Measurements from ENCODE around the gene POLA2. TPM values are rescaled to one million over a fixed set of nuclear protein-coding genes. Genes with fewer than 3 reads are reported as not detected.

POLA2 gene
- total RNA-seq, 1 experiment from 2014 or later, result 35.6 TPM

Other genes with a start within 250 kb of the POLA2 start
- 171 to 248 TPM (median 235 TPM) in 3 replicates for gene ARL2, start 247.8 kb upstream of the POLA2 start, total RNA-seq (2021)
- 16.7 to 19.6 TPM (median 17.6 TPM) in 3 replicates for gene SNX15, start 234.5 kb upstream of the POLA2 start, total RNA-seq (2021)
- gene SAC3D1, start 220.8 kb upstream of the POLA2 start, total RNA-seq (2021), result 22.2 to 26.2 TPM (median 22.8 TPM) in 3 replicates
- gene NAALADL1, start 203.4 kb upstream of the POLA2 start, total RNA-seq (2021), result 4.5 to 6.1 TPM (median 5.9 TPM) in 3 replicates
- gene CDCA5, start 177.9 kb upstream of the POLA2 start, total RNA-seq (2021), result 80.6 to 95.9 TPM (median 86.9 TPM) in 3 replicates
- 32.2 to 33.8 TPM (median 32.8 TPM) in 3 replicates for gene ZFPL1, start 177.7 kb upstream of the POLA2 start, total RNA-seq (2021)
- gene VPS51, start 165.7 kb upstream of the POLA2 start, total RNA-seq (2021), result 122 to 136 TPM (median 123 TPM) in 3 replicates
- gene TM7SF2, start 150.1 kb upstream of the POLA2 start, total RNA-seq (2021), result 63.8 to 74.9 TPM (median 71.5 TPM) in 3 replicates
- 15.9 to 18.3 TPM (median 16.7 TPM) in 3 replicates for gene ZNHIT2, start 144.3 kb upstream of the POLA2 start, total RNA-seq (2021)
- gene FAU, start 139.8 kb upstream of the POLA2 start, total RNA-seq (2021), result 951 to 991 TPM (median 985 TPM) in 3 replicates
- gene MRPL49, start 139.6 kb upstream of the POLA2 start, total RNA-seq (2021), result 51.3 to 55.9 TPM (median 53.3 TPM) in 3 replicates
- gene SYVN1, start 127.4 kb upstream of the POLA2 start, total RNA-seq (2021), result 27.6 to 34.8 TPM (median 31.8 TPM) in 3 replicates
- 0.27 to 0.35 TPM (median 0.32 TPM) in 3 replicates for gene SPDYC, start 91.7 kb upstream of the POLA2 start, total RNA-seq (2021)
- gene CAPN1, start 80.0 kb upstream of the POLA2 start, total RNA-seq (2021), result 204 to 257 TPM (median 218 TPM) in 3 replicates
- 11.0 to 15.2 TPM (median 11.5 TPM) in 3 replicates for gene CDC42EP2, start 52.9 kb downstream of the POLA2 start, total RNA-seq (2021)
- gene DPF2, start 71.9 kb downstream of the POLA2 start, total RNA-seq (2021), result 59.0 to 71.0 TPM (median 66.3 TPM) in 3 replicates
- gene TIGD3, start 92.8 kb downstream of the POLA2 start, total RNA-seq (2021), result 1.9 to 2.3 TPM (median 2.1 TPM) in 3 replicates
- gene SLC25A45, start 120.7 kb downstream of the POLA2 start, total RNA-seq (2021), result 1.5 to 2.5 TPM (median 1.7 TPM) in 3 replicates
- gene FRMD8, start 124.7 kb downstream of the POLA2 start, total RNA-seq (2021), result 21.5 to 23.7 TPM (median 22.9 TPM) in 3 replicates
- 28.7 to 38.1 TPM (median 31.7 TPM) in 3 replicates for gene NEAT1, start 160.8 kb downstream of the POLA2 start, total RNA-seq (2021)
- 1,830 to 2,350 TPM (median 2,261 TPM) in 3 replicates for gene MALAT1, start 237.1 kb downstream of the POLA2 start, total RNA-seq (2021)